ENCODE measurements around the gene B4GALT1. TPM values are rescaled to one million over a fixed set of nuclear protein-coding genes. Genes with fewer than 3 reads are reported as not detected.

Gene B4GALT1
- total RNA-seq, 2 donors from 2014 or later: 57.6 to 76.1 TPM

DNA sequence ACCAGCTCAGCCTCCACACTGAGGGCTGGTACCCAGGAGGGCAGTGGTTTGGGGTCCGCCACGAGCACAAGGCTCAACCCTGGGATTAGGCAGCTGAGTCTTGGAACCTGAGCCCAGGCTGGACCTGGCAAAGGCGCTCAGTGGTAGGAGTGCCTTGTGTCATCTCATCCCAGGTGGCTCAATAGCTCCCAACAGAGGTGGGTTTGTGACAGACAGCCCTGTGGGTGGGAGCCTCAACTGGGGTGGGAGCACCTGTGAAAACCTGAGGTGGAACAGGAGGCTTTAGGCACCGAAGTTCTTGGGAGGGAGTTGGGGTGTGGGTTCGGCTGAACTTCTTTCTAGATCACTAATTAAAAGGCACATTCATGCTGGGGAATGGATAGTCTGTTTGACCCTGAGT lies 55.5 kb downstream of the B4GALT1 start:
- peaks cover 0 to 32% of the 10 kb centered on the region in 2 donors for H3K4me1 ChIP-seq
- TF ChIP-seq, protein P1, sequence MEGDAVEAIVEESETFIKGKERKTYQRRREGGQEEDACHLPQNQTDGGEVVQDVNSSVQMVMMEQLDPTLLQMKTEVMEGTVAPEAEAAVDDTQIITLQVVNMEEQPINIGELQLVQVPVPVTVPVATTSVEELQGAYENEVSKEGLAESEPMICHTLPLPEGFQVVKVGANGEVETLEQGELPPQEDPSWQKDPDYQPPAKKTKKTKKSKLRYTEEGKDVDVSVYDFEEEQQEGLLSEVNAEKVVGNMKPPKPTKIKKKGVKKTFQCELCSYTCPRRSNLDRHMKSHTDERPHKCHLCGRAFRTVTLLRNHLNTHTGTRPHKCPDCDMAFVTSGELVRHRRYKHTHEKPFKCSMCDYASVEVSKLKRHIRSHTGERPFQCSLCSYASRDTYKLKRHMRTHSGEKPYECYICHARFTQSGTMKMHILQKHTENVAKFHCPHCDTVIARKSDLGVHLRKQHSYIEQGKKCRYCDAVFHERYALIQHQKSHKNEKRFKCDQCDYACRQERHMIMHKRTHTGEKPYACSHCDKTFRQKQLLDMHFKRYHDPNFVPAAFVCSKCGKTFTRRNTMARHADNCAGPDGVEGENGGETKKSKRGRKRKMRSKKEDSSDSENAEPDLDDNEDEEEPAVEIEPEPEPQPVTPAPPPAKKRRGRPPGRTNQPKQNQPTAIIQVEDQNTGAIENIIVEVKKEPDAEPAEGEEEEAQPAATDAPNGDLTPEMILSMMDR (IDR thresholded peaks at IDR 0.05): no peak
- DNase-seq (ENCODE audit: low spot score): no peak
- H3K27ac ChIP-seq: no peak overlapping the region
- H3K36me3 ChIP-seq: peaks cover 50% of the 10 kb centered on the region
- no peaks in the 10 kb centered on the region for H3K27me3 ChIP-seq
- H3K9me3 ChIP-seq: no peaks in the 10 kb centered on the region
- H3K4me3 ChIP-seq: no peak overlapping the region

DNA sequence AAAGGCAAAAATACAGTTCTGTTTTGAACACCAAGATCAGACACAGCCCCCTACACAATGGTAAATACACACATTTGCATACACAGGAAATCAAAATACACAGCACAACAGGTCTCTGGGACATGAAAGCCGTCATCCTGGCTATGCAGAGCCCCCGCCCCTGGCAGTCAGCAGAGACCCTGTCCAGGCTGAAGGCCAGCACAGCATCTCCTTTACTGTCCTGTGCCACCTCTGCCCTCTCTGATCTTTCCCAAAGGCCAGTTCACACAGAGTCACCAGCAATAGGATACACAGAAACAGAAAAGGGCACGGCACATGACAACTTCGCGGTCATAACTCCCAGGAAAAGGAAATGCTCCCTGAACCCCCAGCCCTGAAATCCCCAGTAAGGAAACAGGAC lies 56.5 kb downstream of the B4GALT1 start:
- H3K36me3 ChIP-seq: peaks cover 44% of the 10 kb centered on the region

DNA sequence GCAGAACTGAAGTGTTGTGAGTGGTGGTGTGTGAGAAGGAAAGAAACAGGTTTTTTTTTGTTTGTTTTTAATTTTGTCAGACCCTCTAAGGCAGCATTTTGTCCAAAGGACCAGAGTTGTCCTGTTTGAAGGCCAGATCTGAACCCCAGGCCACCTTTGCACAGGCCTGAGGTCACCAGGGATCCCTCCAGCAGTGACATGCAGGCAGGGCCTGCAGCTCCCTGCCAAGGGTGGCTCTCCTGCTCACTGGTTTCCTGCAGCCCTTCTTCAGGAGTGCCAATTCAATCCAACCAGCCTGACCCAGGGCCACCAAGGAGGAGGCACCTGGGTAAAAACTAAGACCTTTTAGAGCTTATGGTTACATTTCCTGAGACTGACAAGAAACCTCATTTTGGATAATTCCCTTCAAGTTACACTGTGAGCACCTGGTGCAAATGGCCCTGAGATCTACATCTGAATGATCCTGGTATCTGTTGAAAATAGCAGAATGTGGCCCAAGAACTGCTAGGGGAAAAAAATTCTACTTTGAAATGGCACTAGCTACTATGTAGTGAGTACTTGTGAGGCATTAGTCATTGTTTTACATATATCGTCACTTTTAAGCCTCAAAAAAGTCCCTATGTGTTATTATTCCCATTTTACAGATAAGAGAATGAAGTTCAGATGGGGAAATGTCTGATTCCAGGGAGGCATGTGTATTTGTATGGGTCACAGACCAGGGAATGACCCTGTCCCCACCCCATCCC lies 57.1 kb downstream of the B4GALT1 start:
- no peak overlapping the region for H3K4me3 ChIP-seq
- H3K27ac ChIP-seq: peak overlapping the region in 1 of 2 donors; percentile 28
- peaks cover 0 to 35% of the 10 kb centered on the region in 2 donors for H3K4me1 ChIP-seq
- no peaks in the 10 kb centered on the region for H3K9me3 ChIP-seq
- H3K36me3 ChIP-seq: peaks cover 38% of the 10 kb centered on the region
- TF ChIP-seq, protein P1 (IDR thresholded peaks at IDR 0.05): no peak
- no peaks in the 10 kb centered on the region for H3K27me3 ChIP-seq
- no peak for DNase-seq (ENCODE audit: low spot score)

More for the DNA sequence above, 56.5 kb downstream of the B4GALT1 start:
- TF ChIP-seq, protein P1 (IDR thresholded peaks at IDR 0.05): no peak
- DNase-seq (ENCODE audit: low spot score): no peak
- Histone ChIP-seq H3K27ac (no peak overlapping the region), H3K9me3 (no peaks in the 10 kb centered on the region), H3K4me3 (no peak overlapping the region), H3K27me3 (no peaks in the 10 kb centered on the region), H3K4me1 (peaks cover 0 to 36% of the 10 kb centered on the region in 2 donors)

DNA sequence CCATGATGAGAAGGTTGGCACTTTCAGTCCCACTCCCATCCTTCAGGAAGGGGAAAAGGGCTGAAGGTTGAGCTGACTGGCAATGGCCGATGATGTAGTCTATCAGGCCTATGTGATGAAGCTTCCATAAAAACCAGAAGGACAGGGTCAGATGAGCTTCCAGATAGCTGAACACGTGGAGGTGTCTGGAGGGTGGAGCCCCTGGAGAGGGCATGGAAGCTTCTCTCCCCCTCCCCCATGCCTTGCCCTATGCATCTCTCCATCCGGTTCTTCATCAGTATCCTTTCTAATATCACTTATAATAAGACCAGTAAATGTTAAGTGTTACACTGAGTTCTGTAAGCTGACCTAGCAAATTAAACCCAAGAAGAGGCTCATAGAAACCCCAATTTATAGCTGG lies 58.0 kb downstream of the B4GALT1 start:
- Histone ChIP-seq H3K9me3 (no peaks in the 10 kb centered on the region), H3K4me3 (no peak overlapping the region), H3K27ac (no peak overlapping the region), H3K36me3 (peaks cover 29% of the 10 kb centered on the region), H3K27me3 (no peaks in the 10 kb centered on the region), H3K4me1 (peaks cover 0 to 28% of the 10 kb centered on the region in 2 donors)
- TF ChIP-seq, protein P1 (IDR thresholded peaks at IDR 0.05): no peak
- DNase-seq (ENCODE audit: low spot score): no peak

DNA sequence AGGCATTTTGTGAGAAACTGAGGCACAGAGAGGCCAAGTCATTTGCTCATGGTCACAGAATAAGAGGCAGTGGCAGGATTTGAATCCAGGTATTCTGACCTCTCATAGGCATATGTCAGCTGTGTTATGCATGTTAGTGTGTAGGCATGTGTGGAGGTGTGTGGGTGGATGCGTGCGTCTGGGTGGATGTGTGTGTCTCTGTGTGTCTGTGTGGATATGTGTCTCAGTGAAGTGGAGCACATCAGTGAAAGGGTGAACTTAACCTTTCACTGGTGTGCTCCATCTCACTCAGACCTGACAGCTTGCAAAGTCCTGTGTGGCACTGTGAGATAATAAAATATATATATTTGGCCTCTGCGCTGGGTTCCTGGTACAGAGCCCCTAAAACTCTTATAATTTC lies 58.7 kb downstream of the B4GALT1 start:
- Histone ChIP-seq H3K27ac (peak overlapping the region in 1 of 2 donors; percentile 69), H3K9me3 (no peaks in the 10 kb centered on the region), H3K36me3 (peaks cover 22% of the 10 kb centered on the region), H3K4me1 (peaks cover 0 to 30% of the 10 kb centered on the region in 2 donors), H3K4me3 (no peak overlapping the region), H3K27me3 (no peaks in the 10 kb centered on the region)
- no peak for DNase-seq (ENCODE audit: low spot score)
- TF ChIP-seq, protein P1 (IDR thresholded peaks at IDR 0.05): no peak

Measured in right atrium auricular region (tissue), 2 donors.